HepG2 (cell line): ENCODE measurements around the gene DYRK2. TPM values are rescaled to one million over a fixed set of nuclear protein-coding genes. Genes with fewer than 3 reads are reported as not detected.
"Not testable (repeated sequence)": the region's sequence is repeated elsewhere in the genome, so short reads cannot be mapped to it uniquely, and the experiment has no call there.

Experiments
- ATAC-seq: fragments of 200-7000 bp; cut with Tn5 transposase; 3 replicates; pipeline ENCODE4 v1.9.1; 2020; ENCODE audit warnings: mild to moderate bottlenecking, moderate library complexity
- BruUV-seq: library from RNA; stranded (reverse); fragments of 400-500 nt; replicated peaks from 2 replicates; lab custom pipeline; 2021; lab: Mats Ljungman, UMichigan
- CTCF ChIA-PET: fragments of 300-600 bp; formaldehyde crosslinking; extraction: SDS; loops from one replicate; lab custom pipeline; 2021; ENCODE audit warnings: low total read pairs, inconsistent platforms, low intra/inter-chr PET ratio; lab: Yijun Ruan, JAX
- POLR2A ChIA-PET: fragments of 350-600 bp; sonication (Branson Sonifier 250); formaldehyde crosslinking; loops from one replicate; lab custom pipeline; 2020; ENCODE audit warnings: antibody characterized with exemption, inconsistent platforms; lab: Yijun Ruan, JAX
- DNase-seq: peaks from one replicate; pipeline ENCODE4 v3.0.0-alpha.2; 2015; ENCODE audit warnings: low spot score
- FAIRE-seq: peaks from 3 replicates; lab custom pipeline; 2011; peaks lifted over from hg19 to GRCh38; lab: Jason Lieb, UNC
- H2AFZ ChIP-seq: one replicate; pipeline ENCODE4 v1.6.1; 2011; ENCODE audit warnings: low read length, inconsistent platforms
- H3K27ac ChIP-seq: fragments of 300-600 bp; 3 replicates; pipeline ENCODE4 v1.8.0; 2011; ENCODE audit warnings: mixed run types, mild to moderate bottlenecking, mixed read lengths, low read length, inconsistent platforms; ENCODE audit not compliant: insufficient read depth; ENCODE audit errors: extremely low read length
- H3K27me3 ChIP-seq, 2 experiments: fragments of 200-600 bp in 1 of 2; 2 replicates in 1 of 2; 3 replicates in 1 of 2; pipeline versions ENCODE4 v1.6.0 to v1.8.0; 2011; ENCODE audit warnings: low read length in 2 of 2, mild to moderate bottlenecking in 2 of 2, moderate library complexity in 2 of 2, inconsistent platforms in 1 of 2; ENCODE audit not compliant: insufficient read depth in 2 of 2, control insufficient read depth in 1 of 2
- H3K36me3 ChIP-seq, 2 experiments: fragments of 200-600 bp in 1 of 2; replicated peaks in 1 of 2; 2 replicates in 1 of 2; 3 replicates in 1 of 2; pipeline versions ENCODE4 v1.5.1 to v1.8.0; 2011; ENCODE audit warnings: low read length in 2 of 2, inconsistent platforms in 1 of 2; ENCODE audit not compliant: insufficient read depth in 2 of 2, control insufficient read depth in 1 of 2
- H3K4me1 ChIP-seq: 2 replicates; pipeline ENCODE4 v1.5.1; 2012; ENCODE audit warnings: low read length, inconsistent platforms; ENCODE audit not compliant: insufficient read depth
- H3K4me2 ChIP-seq: 2 replicates; pipeline ENCODE4 v1.6.0; 2011; ENCODE audit warnings: low read depth, low read length, inconsistent platforms
- H3K4me3 ChIP-seq, 3 experiments: fragments of 200-600 bp in 1 of 3; sonication (generic), shearing (Covaris generic) in 1 of 3; replicated peaks in 1 of 3; 2 replicates each; pipeline ENCODE4 v1.5.1; 2011 to 2016; ENCODE audit warnings: low read length in 3 of 3, inconsistent platforms in 2 of 3, low read depth in 2 of 3, mild to moderate bottlenecking in 2 of 3, control low read depth in 1 of 3, mixed read lengths in 1 of 3; ENCODE audit not compliant: insufficient read depth in 1 of 3
- H3K79me2 ChIP-seq: one replicate; pipeline ENCODE4 v1.6.1; 2011; ENCODE audit warnings: low read length, inconsistent platforms; ENCODE audit not compliant: insufficient read depth
- H3K9ac ChIP-seq: 2 replicates; pipeline ENCODE4 v1.6.0; 2011; ENCODE audit warnings: mild to moderate bottlenecking, low read depth, low read length, inconsistent platforms; ENCODE audit not compliant: insufficient read depth
- H3K9me3 ChIP-seq: 2 replicates; pipeline ENCODE4 v1.5.1; 2012; ENCODE audit warnings: mild to moderate bottlenecking, low read length
- H4K20me1 ChIP-seq: 2 replicates; pipeline ENCODE4 v1.6.0; 2011; ENCODE audit warnings: inconsistent platforms, mild to moderate bottlenecking, low read length, moderate library complexity; ENCODE audit not compliant: insufficient read depth
- CCAR2 ChIP-seq: fragments of 200-400 bp; formaldehyde crosslinking; optimal IDR thresholded peaks from 2 replicates; pipeline ENCODE3; 2018; ENCODE audit warnings: low read depth, mild to moderate bottlenecking, low read length, moderate library complexity
- HMGA1 ChIP-seq: sonication (generic); formaldehyde crosslinking; conservative IDR thresholded peaks from 2 replicates; pipeline ENCODE4 v1.4.0; 2020; ENCODE audit warnings: missing genetic modification reagents
- TBL1XR1 ChIP-seq: fragments of 150-350 bp; IDR thresholded peaks from 2 replicates; pipeline ENCODE4 v1.6.1; 2014; ENCODE audit warnings: borderline replicate concordance, low read length; ENCODE audit not compliant: partially characterized antibody
- WGBS: methylation state at CpG from one replicate; pipeline ENCODE4 v1.1.6; 2017; ENCODE audit warnings: low lambda C conversion rate; 5-methylcytosine and 5-hydroxymethylcytosine counted together
- in situ Hi-C: cut with HindIII; loops from 2 replicates; pipeline ENCODE4 v1.10.0; 2017; ENCODE audit warnings: low pct_unique_long_range_greater_than_20kb; ENCODE audit not compliant: extremely low pct_ligation_motif_present
- intact Hi-C: fragments of 100-400 bp; cut with micrococcal nuclease; formaldehyde crosslinking; loops from one replicate; pipeline ENCODE4 v1.10.0; 2022; ENCODE audit not compliant: unreplicated experiment
- polyA plus RNA-seq, 8 experiments: library from polyadenylated mRNA; depleted of rRNA in 3 of 8; stranded (reverse) in 7 of 8; unstranded in 1 of 8; fragments of >200 nt; fragmentation: Illumina TruSeq in 4 of 8; extraction: Trizol in 4 of 8; gene quantifications; 2 replicates each; pipeline versions ENCODE4 v1.2.1 to v1.2.3, GENCODE V29; 2011 to 2016; ENCODE audit warnings: low read depth in 4 of 8, missing spikeins in 1 of 8, mixed read lengths in 1 of 8; ENCODE audit not compliant: insufficient read depth in 1 of 8
- total RNA-seq, 5 experiments: library from RNA; depleted of rRNA; stranded (reverse); fragments of >200 nt; fragmentation: Illumina TruSeq; extraction: Trizol; gene quantifications; 2 replicates each; pipeline ENCODE4 v1.2.3, GENCODE V29; 2016; ENCODE audit warnings: low read depth in 1 of 5
- TF ChIP-seq, protein P1 (sequence below): sonication (generic); formaldehyde crosslinking; IDR thresholded peaks from 2 replicates; pipeline ENCODE4 v1.5.0; 2020; ENCODE audit warnings: missing genetic modification reagents
- TF ChIP-seq, protein P2 (sequence below): fragments of 450-650 bp; IDR thresholded peaks from 2 replicates; pipeline ENCODE4 v1.6.1; 2016

Gene DYRK2
- total and polyA plus RNA-seq, 2 of the 13 experiments (the other 11 are each of a cell fraction or from before 2014, with no cell fraction given): 8.2 to 11.5 TPM

DNA sequence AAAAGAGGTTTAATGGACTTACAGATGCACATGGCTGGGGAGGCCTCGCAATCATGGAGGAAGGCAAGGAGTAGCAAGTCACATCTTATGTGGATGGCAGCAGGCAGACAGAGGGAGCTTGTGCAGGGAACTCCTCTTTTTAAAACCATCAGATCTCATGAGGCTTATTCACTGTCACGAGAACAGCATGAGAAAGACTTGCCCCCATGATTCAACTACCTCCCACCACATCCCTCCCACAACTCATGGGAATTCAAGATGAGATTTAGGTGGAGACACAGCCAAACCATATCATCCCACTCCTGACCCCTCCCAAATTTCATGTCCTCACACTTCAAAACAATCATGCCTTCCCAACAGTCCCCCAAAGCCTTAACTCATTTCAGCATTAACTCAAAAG lies 24.0 kb downstream of the DYRK2 start:
- H3K27ac ChIP-seq, H4K20me1 ChIP-seq, H3K79me2 ChIP-seq, POLR2A ChIA-PET, FAIRE-seq, H3K9ac ChIP-seq, intact Hi-C loops, BruUV-seq, H3K36me3 ChIP-seq, CTCF ChIA-PET, in situ Hi-C loops, H3K27me3 ChIP-seq, ATAC-seq, H2AFZ ChIP-seq, DNase-seq, H3K4me1 ChIP-seq, H3K4me3 ChIP-seq, H3K4me2 ChIP-seq: not testable (repeated sequence)
- WGBS: 47% methylated on average over 2 of the region's 2 CpGs
- H3K9me3 ChIP-seq: peaks cover 14% of the 10 kb centered on the region; the same call in 1 of the 2 replicates

DNA sequence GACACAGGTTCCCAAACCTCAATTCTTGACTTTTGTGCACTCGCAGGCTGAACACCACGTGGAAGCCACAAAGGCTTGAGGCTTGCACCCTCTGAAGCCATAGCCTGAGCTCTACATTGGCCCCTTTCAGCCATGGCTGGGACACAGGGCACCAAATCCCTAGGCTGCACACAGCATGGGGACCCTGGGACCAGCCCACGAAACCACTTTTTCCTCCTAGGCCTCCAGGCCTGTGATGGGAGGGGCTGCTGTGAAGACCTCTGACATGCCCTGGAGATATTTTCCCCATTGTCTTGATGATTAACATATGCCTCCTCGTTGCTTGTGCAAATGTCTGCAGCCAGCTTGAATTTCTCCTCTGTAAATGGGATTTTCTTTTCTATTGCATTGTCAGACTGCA lies 25.0 kb downstream of the DYRK2 start:
- H3K4me2 ChIP-seq, intact Hi-C loops, FAIRE-seq, H3K4me3 ChIP-seq, in situ Hi-C loops, H3K4me1 ChIP-seq, ATAC-seq, POLR2A ChIA-PET, H4K20me1 ChIP-seq, CTCF ChIA-PET, BruUV-seq, DNase-seq, H3K36me3 ChIP-seq, H2AFZ ChIP-seq, H3K9ac ChIP-seq, H3K27me3 ChIP-seq, H3K27ac ChIP-seq, H3K79me2 ChIP-seq: not testable (repeated sequence)
- WGBS: 46% methylated on average over 3 of the region's 4 CpGs
- H3K9me3 ChIP-seq: peaks cover 14% of the 10 kb centered on the region; the same call in 1 of the 2 replicates

DNA sequence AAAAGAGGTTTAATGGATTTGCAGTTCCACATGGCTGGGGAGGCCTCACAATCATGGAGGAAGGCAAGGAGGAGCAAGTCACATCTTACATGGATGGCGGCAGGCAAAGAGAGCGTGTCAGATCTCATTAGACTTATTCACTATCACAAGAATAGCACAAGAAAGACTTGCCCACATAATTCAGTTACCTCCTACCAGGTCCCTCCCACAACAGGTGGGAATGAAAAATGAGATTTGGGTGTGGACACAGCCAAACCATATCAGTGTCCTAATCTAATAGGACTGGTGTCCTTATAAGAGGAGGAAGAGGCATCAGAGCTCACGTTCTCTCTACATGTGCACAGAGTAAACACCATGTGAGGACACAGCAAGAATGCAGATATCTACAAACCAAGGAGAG lies 25.9 kb downstream of the DYRK2 start:
- DNase-seq: no peak
- Histone ChIP-seq H3K4me3 (no peak overlapping the region), H3K4me1 (no peaks in the 10 kb centered on the region), H2AFZ (no peak overlapping the region), H3K4me2 (no peak overlapping the region), H3K27ac (no peak overlapping the region), H3K9me3 (peaks cover 14% of the 10 kb centered on the region; the same call in 1 of the 2 replicates), H3K27me3 (no peaks in the 10 kb centered on the region), H3K9ac (no peak overlapping the region), H4K20me1 (no peaks in the 10 kb centered on the region), H3K36me3 (no peaks in the 10 kb centered on the region), H3K79me2 (no peaks in the 10 kb centered on the region)
- ATAC-seq: no peak
- BruUV-seq: no TSS peak
- POLR2A ChIA-PET: no interaction called here
- intact Hi-C loops (no loop called here), in situ Hi-C loops (no loop called here)
- FAIRE-seq: no peak
- no peak for TF ChIP-seq HMGA1 (CRISPR knock-in tag)
- TF ChIP-seq CCAR2: no peak
- no peak for TF ChIP-seq TBL1XR1
- TF ChIP-seq, protein P1, sequence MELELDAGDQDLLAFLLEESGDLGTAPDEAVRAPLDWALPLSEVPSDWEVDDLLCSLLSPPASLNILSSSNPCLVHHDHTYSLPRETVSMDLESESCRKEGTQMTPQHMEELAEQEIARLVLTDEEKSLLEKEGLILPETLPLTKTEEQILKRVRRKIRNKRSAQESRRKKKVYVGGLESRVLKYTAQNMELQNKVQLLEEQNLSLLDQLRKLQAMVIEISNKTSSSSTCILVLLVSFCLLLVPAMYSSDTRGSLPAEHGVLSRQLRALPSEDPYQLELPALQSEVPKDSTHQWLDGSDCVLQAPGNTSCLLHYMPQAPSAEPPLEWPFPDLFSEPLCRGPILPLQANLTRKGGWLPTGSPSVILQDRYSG (CRISPR knock-in tag): no peak
- TF ChIP-seq, protein P2, sequence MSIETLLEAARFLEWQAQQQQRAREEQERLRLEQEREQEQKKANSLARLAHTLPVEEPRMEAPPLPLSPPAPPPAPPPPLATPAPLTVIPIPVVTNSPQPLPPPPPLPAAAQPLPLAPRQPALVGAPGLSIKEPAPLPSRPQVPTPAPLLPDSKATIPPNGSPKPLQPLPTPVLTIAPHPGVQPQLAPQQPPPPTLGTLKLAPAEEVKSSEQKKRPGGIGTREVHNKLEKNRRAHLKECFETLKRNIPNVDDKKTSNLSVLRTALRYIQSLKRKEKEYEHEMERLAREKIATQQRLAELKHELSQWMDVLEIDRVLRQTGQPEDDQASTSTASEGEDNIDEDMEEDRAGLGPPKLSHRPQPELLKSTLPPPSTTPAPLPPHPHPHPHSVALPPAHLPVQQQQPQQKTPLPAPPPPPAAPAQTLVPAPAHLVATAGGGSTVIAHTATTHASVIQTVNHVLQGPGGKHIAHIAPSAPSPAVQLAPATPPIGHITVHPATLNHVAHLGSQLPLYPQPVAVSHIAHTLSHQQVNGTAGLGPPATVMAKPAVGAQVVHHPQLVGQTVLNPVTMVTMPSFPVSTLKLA: peak; percentile 22; the same call in 1 of the 2 replicates
- WGBS: 79% methylated on average over 3 of the region's 3 CpGs
- CTCF ChIA-PET: no interaction called here
